OCI-LY7 (cell line): ENCODE data around the gene TAF1D. TPM values are rescaled to one million over a fixed set of nuclear protein-coding genes. Genes with fewer than 3 reads are reported as not detected.

Source experiments
- BruUV-seq: library from RNA; stranded (reverse); fragments of 400-500 nt; replicated peaks from 2 replicates; lab custom pipeline; 2021; lab: Mats Ljungman, UMichigan
- CTCF ChIA-PET: fragments of 300-600 bp; sonication (Branson Sonifier 250); formaldehyde crosslinking; loops from one replicate; lab custom pipeline; 2022; ENCODE audit warnings: antibody characterized with exemption; ENCODE audit not compliant: unreplicated experiment; lab: Charles Lee
- POLR2A ChIA-PET: fragments of 300-600 bp; sonication (Branson Sonifier 250); formaldehyde crosslinking; loops from one replicate; lab custom pipeline; 2022; ENCODE audit warnings: antibody characterized with exemption; lab: Charles Lee
- DNase-seq: peaks from one replicate; pipeline ENCODE4 v3.0.0-alpha.2; 2015; ENCODE audit warnings: low spot score
- H2AFZ ChIP-seq: fragments of 200-600 bp; sonication (generic), shearing (Covaris generic); 2 replicates; pipeline ENCODE4 v1.6.1; 2014; ENCODE audit warnings: mild to moderate bottlenecking, antibody characterized with exemption, low read length, moderate library complexity
- H3K27ac ChIP-seq: fragments of 200-600 bp; sonication (generic); 2 replicates; pipeline ENCODE4 v1.5.1; 2014; ENCODE audit warnings: mixed run types, low read depth, mild to moderate bottlenecking, moderate library complexity, low read length, inconsistent platforms; ENCODE audit not compliant: poor library complexity, severe bottlenecking
- H3K36me3 ChIP-seq: fragments of 200-600 bp; sonication (generic); 2 replicates; pipeline ENCODE4 v1.6.1; 2014; ENCODE audit warnings: mild to moderate bottlenecking, antibody characterized with exemption, low read length, moderate library complexity, mixed read lengths; ENCODE audit not compliant: insufficient read depth
- H3K4me1 ChIP-seq: fragments of 200-600 bp; sonication (generic); 2 replicates; pipeline ENCODE4 v1.5.1; 2014; ENCODE audit warnings: mild to moderate bottlenecking, low read length; ENCODE audit not compliant: insufficient read depth, poor library complexity, severe bottlenecking
- H3K4me2 ChIP-seq: fragments of 200-600 bp; sonication (generic); 2 replicates; pipeline ENCODE4 v1.6.1; 2014; ENCODE audit warnings: mild to moderate bottlenecking, low read length
- H3K4me3 ChIP-seq: fragments of 200-600 bp; sonication (generic); 2 replicates; pipeline ENCODE4 v1.5.1; 2014; ENCODE audit warnings: mild to moderate bottlenecking, low read depth, low read length; ENCODE audit not compliant: poor library complexity, severe bottlenecking
- H3K79me2 ChIP-seq: fragments of 200-600 bp; sonication (generic); 2 replicates; pipeline ENCODE4 v1.6.1; 2016; ENCODE audit warnings: low read depth, mild to moderate bottlenecking, low read length, moderate library complexity, mixed read lengths; ENCODE audit not compliant: insufficient read depth
- H3K9me2 ChIP-seq: fragments of 200-600 bp; sonication (generic); 2 replicates; pipeline ENCODE4 v1.6.1; 2016; ENCODE audit warnings: mild to moderate bottlenecking, low read length, mixed read lengths; ENCODE audit not compliant: insufficient read depth
- H3K9me3 ChIP-seq: fragments of 200-600 bp; sonication (generic); 2 replicates; pipeline ENCODE4 v1.6.1; 2014; ENCODE audit warnings: mild to moderate bottlenecking, mixed run types, low read length, mixed read lengths
- H4K20me1 ChIP-seq: fragments of 200-600 bp; sonication (generic); 2 replicates; pipeline ENCODE4 v1.6.1; 2014; ENCODE audit warnings: mild to moderate bottlenecking, antibody characterized with exemption, low read length, moderate library complexity, mixed read lengths; ENCODE audit not compliant: insufficient read depth
- CTCF ChIP-seq: fragments of 200-600 bp; sonication (generic); conservative IDR thresholded peaks from 2 replicates; pipeline ENCODE4 v1.5.1; 2014; ENCODE audit warnings: mild to moderate bottlenecking, antibody characterized with exemption, low read length, moderate library complexity, mixed read lengths
- EZH2phosphoT487 ChIP-seq: fragments of 200-600 bp; sonication (generic); IDR thresholded peaks from 2 replicates; pipeline ENCODE4 v1.6.1; 2018; ENCODE audit warnings: low read depth, borderline replicate concordance, mild to moderate bottlenecking, mixed run types, antibody characterized with exemption, low read length, moderate library complexity, mixed read lengths
- intact Hi-C: fragments of 100-400 bp; cut with micrococcal nuclease; formaldehyde crosslinking; loops from one replicate; pipeline ENCODE4 v1.10.0; 2022; ENCODE audit not compliant: unreplicated experiment
- total RNA-seq, 2 experiments: library from RNA; depleted of rRNA in 1 of 2; stranded (reverse); fragments of >200 nt in 1 of 2; shearing (Covaris generic) in 1 of 2; gene quantifications; 2 replicates each; pipeline ENCODE4 v1.2.3, GENCODE V29; 2014 to 2022

The TAF1D gene
- total RNA-seq, 2 experiments from 2014 or later = 206 to 276 TPM

- no peak overlapping the region for H3K27ac ChIP-seq
- peaks cover 15% of the 10 kb centered on the region for H3K4me1 ChIP-seq
- no peak for DNase-seq
- no TSS peak for BruUV-seq
- H3K4me2 ChIP-seq = no peak overlapping the region
- peaks cover 95% of the 10 kb centered on the region for H3K36me3 ChIP-seq
- H3K4me3 ChIP-seq = no peak overlapping the region
- no peaks in the 10 kb centered on the region for H3K9me2 ChIP-seq
- H2AFZ ChIP-seq = no peak overlapping the region
- TF ChIP-seq CTCF = no peak
- TF ChIP-seq EZH2phosphoT487 = no peak
- intact Hi-C loops = no loop called here
- peaks cover 6% of the 10 kb centered on the region; the same call in 1 of the 2 replicates for H4K20me1 ChIP-seq
- POLR2A ChIA-PET = interaction anchor here (0.6 to 1.4 kb wide), 7 partner anchors 7 to 1417 kb away, joined by 3 to 8 read pairs (median 3); partner anchors contain the start of gene C11orf54
- H3K9me3 ChIP-seq = no peaks in the 10 kb centered on the region
- CTCF ChIA-PET = no interaction called here
- H3K79me2 ChIP-seq = peaks cover 5% of the 10 kb centered on the region; the same call in 1 of the 2 replicates
These were observed 22.0 kb downstream of the TAF1D start for GRCh38 chr11:93719310-93719709.

- H3K4me3 ChIP-seq = no peak overlapping the region
- ChIA-PET CTCF (interaction anchor here (0.6 kb wide), 1 partner anchor 38 kb away, joined by 6 read pairs; no protein-coding TSS in a partner anchor), POLR2A (interaction anchor here (0.7 to 2.0 kb wide), 5 partner anchors 9 to 22 kb away, joined by 3 to 8 read pairs (median 3); no protein-coding TSS in a partner anchor)
- H3K27ac ChIP-seq = peak overlapping the region; percentile 21
- no TSS peak for BruUV-seq
- no peaks in the 10 kb centered on the region for H3K9me2 ChIP-seq
- peak; percentile 62 for DNase-seq
- H3K9me3 ChIP-seq = no peaks in the 10 kb centered on the region
- H4K20me1 ChIP-seq = peaks cover 6% of the 10 kb centered on the region; the same call in 1 of the 2 replicates
- H3K4me1 ChIP-seq = peaks cover 15% of the 10 kb centered on the region
- H3K36me3 ChIP-seq = peaks cover 96% of the 10 kb centered on the region
- intact Hi-C loops = no loop called here
- TF ChIP-seq EZH2phosphoT487 (no peak), CTCF (no peak)
- H2AFZ ChIP-seq = no peak overlapping the region
- H3K4me2 ChIP-seq = peak overlapping the region; percentile 51
- peaks cover 9% of the 10 kb centered on the region; the same call in 1 of the 2 replicates for H3K79me2 ChIP-seq
These were observed 23.2 kb downstream of the TAF1D start for GRCh38 chr11:93718057-93718563.

GRCh38 chr11:93717501-93717900 lies 23.8 kb downstream of the TAF1D start:
- no peak overlapping the region for H2AFZ ChIP-seq
- no peaks in the 10 kb centered on the region for H3K9me3 ChIP-seq
- H3K79me2 ChIP-seq = peaks cover 12% of the 10 kb centered on the region; the same call in 1 of the 2 replicates
- ChIA-PET POLR2A (interaction anchor here (0.7 to 2.0 kb wide), 3 partner anchors 15 to 22 kb away, joined by 3 to 8 read pairs (median 5); no protein-coding TSS in a partner anchor), CTCF (no interaction called here)
- intact Hi-C loops = no loop called here
- H3K4me3 ChIP-seq = no peak overlapping the region
- no TSS peak for BruUV-seq
- H3K36me3 ChIP-seq = peaks cover 96% of the 10 kb centered on the region
- TF ChIP-seq CTCF = no peak
- no peak for TF ChIP-seq EZH2phosphoT487
- H3K4me1 ChIP-seq = peaks cover 15% of the 10 kb centered on the region
- H4K20me1 ChIP-seq = peaks cover 6% of the 10 kb centered on the region; the same call in 1 of the 2 replicates
- H3K9me2 ChIP-seq = no peaks in the 10 kb centered on the region
- no peak overlapping the region for H3K4me2 ChIP-seq
- no peak overlapping the region for H3K27ac ChIP-seq
- DNase-seq = no peak
